ENCODE measurements around the gene IDNK.

- no peak for TF ChIP-seq CTCF (IDR thresholded peaks at IDR 0.05; ENCODE audit: borderline replicate concordance, extremely low read depth, low read length, poor library complexity, severe bottlenecking)
- no peak for TF ChIP-seq EZH2 (IDR thresholded peaks at IDR 0.05; ENCODE audit: borderline replicate concordance, low read depth, low read length, severe bottlenecking)
These were observed 46.1 kb downstream of the IDNK start for GRCh38 chr9:83669067-83669466.
